SK-N-MC (cell line): ENCODE data around the gene AP1M1.
A peak's percentile ranks its signal among the peaks of the same experiment; 100 is the strongest.
"Not testable (repeated sequence)": the region's sequence is repeated elsewhere in the genome, so short reads cannot be mapped to it uniquely, and the experiment has no call there.

Source experiments
- DNase-seq: peaks from one replicate; pipeline ENCODE4 v3.0.0-alpha.2; 2011; ENCODE audit warnings: low read depth, low spot score
- H3K27ac ChIP-seq: fragments of 200-600 bp; sonication (generic); 2 replicates; pipeline ENCODE4 v1.5.1; 2016; ENCODE audit warnings: mixed run types
- H3K36me3 ChIP-seq: fragments of 200-600 bp; sonication (generic); 2 replicates; pipeline ENCODE4 v1.6.1; 2017; ENCODE audit warnings: antibody characterized with exemption, low read length, mixed read lengths; ENCODE audit not compliant: insufficient read depth
- H3K4me3 ChIP-seq: fragments of 200-600 bp; sonication (generic); 2 replicates; pipeline ENCODE4 v1.5.1; 2016
- H3K9ac ChIP-seq: fragments of 200-600 bp; sonication (generic); 2 replicates; pipeline ENCODE4 v1.8.0; 2017; ENCODE audit warnings: mixed run types, mixed read lengths; ENCODE audit not compliant: insufficient read length
- H3K9me3 ChIP-seq: fragments of 200-600 bp; sonication (generic); 2 replicates; pipeline ENCODE4 v1.6.1; 2017; ENCODE audit warnings: low read depth, mild to moderate bottlenecking, antibody characterized with exemption, low read length, moderate library complexity, mixed read lengths
- EZH2 ChIP-seq: fragments of 200-600 bp; sonication (generic); IDR thresholded peaks from one replicate; pipeline ENCODE4 v1.6.1; 2017; ENCODE audit warnings: antibody characterized with exemption
- FOXP2 ChIP-seq: optimal IDR thresholded peaks from 2 replicates; pipeline ENCODE3; 2011; ENCODE audit warnings: mild to moderate bottlenecking, moderate library complexity; ENCODE audit not compliant: insufficient read depth; ENCODE audit errors: extremely low read length, control extremely low read depth
- POLR2AphosphoS5 ChIP-seq: IDR thresholded peaks from 2 replicates; pipeline ENCODE4 v1.6.1; 2012; ENCODE audit warnings: mild to moderate bottlenecking, low read depth, low read length, borderline replicate concordance

Gene AP1M1

DNA sequence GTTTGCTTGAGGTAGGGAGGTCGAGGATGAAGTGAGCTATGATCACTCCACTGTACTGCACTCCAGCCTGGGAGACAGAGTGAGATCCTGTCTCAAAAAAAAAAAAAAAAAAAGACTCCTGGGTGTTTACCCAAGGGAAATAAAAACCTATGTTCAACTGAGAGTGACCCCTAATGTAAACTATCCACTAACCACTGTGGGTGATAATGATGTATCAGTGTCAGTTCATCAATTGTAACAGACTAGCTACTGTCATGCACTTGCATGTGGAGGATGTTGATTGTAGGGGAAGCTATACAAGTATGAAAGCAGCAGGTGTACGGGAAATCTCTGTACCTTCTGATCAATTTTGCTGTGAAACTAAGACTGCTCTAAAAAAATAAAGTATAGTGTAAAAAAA lies 21.8 kb upstream of the AP1M1 start:
- no peak for DNase-seq
- Histone ChIP-seq H3K9ac (no peak overlapping the region), H3K27ac (no peak overlapping the region), H3K36me3 (no peaks in the 10 kb centered on the region), H3K9me3 (no peaks in the 10 kb centered on the region), H3K4me3 (no peak overlapping the region)
- TF ChIP-seq EZH2 (no peak), FOXP2 (no peak), POLR2AphosphoS5 (no peak)

DNA sequence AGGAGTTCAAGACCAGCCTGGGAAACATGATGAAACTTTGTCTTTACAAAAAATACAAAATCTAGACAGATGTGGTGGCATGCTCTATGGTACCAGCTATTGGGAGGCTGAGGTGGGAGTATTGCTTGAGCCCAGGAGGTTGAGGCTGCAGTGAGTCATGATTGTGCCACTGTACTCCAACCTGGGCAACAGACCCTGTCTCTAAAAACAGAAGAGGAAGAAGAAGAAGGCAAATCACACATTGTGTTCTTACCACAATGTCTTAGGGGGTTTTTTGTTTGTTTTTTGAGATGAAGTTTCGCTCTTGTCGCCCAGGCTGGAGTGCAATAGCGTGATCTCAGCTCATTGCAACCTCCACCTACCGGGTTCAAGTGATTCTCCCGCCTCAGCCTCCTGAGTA lies 18.8 kb upstream of the AP1M1 start:
- not testable (repeated sequence) for H3K27ac ChIP-seq, H3K9me3 ChIP-seq

DNA sequence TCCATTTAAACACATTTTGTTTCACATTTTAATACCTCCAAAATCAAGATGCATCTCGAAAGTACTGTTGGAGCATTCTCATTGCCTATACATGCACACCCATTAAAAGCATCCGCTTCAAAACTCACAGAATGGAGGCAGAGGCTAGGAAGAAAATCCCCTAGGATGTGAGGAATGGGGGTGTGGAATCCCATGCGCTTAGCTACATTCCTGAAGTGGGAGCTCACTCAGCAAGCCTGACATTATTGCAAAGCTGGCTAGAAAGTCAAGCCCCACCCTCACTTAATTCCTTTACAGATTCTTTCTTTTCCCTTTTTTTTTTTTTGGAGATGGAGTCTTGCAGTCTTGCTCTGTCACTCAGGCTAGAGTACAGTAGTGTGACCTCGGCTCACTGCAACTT lies 17.1 kb upstream of the AP1M1 start:
- TF ChIP-seq POLR2AphosphoS5 (no peak), FOXP2 (no peak), EZH2 (no peak)
- no peaks in the 10 kb centered on the region for H3K9me3 ChIP-seq
- DNase-seq, result no peak
- no peaks in the 10 kb centered on the region for H3K36me3 ChIP-seq
- H3K9ac ChIP-seq, result no peak overlapping the region
- no peak overlapping the region for H3K27ac ChIP-seq
- H3K4me3 ChIP-seq, result no peak overlapping the region

More for the DNA sequence above, 18.8 kb upstream of the AP1M1 start:
- H3K36me3 ChIP-seq, H3K4me3 ChIP-seq, DNase-seq, H3K9ac ChIP-seq: not testable (repeated sequence)

DNA sequence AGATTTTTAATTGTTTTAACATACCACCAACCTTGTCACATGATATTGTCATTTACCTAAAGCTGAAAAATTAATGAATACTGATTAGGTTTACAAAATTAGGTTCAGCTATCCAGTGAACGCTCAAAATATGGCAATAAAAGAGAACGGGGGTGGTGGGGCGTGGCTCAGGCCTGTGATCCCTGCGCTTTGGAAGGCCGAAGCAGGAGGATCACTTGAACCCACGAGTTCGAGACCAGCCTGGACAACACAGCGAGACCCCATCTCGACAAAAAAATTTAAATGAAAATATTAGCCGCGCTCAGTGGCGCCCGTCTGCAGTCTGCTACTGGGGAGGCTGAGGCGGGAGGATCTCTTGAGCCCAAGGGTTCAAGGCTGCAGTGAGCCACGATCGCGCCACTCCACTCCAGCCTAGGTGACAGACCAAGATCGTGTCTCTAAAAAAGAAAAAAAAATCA lies 13.0 kb upstream of the AP1M1 start:
- no peak for DNase-seq
- H3K36me3 ChIP-seq, result peaks cover 6% of the 10 kb centered on the region
- H3K9ac ChIP-seq, result peak overlapping the region; percentile 62
- no peak overlapping the region for H3K27ac ChIP-seq
- H3K9me3 ChIP-seq, result no peaks in the 10 kb centered on the region
- peak overlapping the region; percentile 99 for H3K4me3 ChIP-seq
- TF ChIP-seq FOXP2, result no peak
- TF ChIP-seq POLR2AphosphoS5, result no peak
- no peak for TF ChIP-seq EZH2

DNA sequence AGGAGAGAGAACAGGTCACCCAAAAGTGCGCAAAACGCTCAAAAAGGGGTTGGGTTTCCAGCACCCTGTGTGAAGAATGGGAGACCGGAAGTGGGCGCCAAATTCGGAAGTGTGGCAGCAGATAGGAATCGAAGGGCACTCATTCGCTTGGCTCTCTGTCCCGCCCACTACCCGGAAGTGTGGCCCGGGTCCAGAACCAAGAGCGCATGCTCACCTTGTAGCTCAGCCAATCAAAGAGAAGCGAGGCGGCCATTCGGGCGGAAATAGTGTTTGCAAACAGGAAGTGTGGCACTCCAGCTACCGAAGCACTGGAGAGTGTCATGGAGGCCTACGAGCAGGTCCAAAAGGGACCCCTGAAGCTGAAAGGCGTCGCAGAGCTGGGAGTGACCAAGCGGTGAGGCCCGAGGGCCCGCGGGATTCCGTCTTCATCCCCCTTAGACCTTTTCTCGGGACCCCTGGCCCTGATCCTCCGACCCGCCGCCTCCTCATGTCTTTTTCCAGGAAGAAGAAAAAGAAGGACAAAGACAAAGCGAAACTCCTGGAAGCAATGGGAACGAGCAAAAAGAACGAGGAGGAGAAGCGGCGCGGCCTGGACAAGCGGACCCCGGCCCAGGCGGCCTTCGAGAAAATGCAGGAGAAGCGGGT lies 12.5 kb upstream of the AP1M1 start, which contains the start of gene FAM32A:
Gene FAM32A (plus strand): TSS at position 288 of the 645 bp plus-strand sequence. CDS start 33 bp downstream, at position 321.
- no peak within 1 kb of the TSS; the same call in 1 of the 2 replicates for H3K27ac ChIP-seq

DNA sequence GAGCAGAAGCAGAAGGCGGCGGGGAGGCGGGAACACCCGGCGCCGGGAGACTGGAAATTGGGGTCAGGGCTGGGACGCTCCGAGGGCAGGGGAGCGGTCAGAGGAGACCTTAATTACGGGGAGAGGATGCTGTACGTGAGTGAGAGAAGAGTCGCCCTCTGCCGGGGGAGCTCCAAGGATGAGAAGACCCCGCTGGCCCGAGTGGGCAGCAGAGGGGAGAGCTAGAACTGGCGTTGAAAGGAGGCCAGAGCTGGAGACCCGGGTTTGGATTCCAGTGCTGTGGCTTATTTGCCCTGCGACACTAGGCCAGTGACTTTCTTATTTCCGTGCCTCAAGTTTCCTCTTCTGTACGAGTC lies 12.0 kb upstream of the AP1M1 start:
- TF ChIP-seq FOXP2 (no peak), EZH2 (no peak), POLR2AphosphoS5 (no peak)
- Histone ChIP-seq H3K9ac (peak overlapping the region; percentile 97), H3K9me3 (no peaks in the 10 kb centered on the region), H3K36me3 (peaks cover 15% of the 10 kb centered on the region), H3K4me3 (peak overlapping the region; percentile 99), H3K27ac (no peak overlapping the region; the same call in 1 of the 2 replicates)
- DNase-seq, result no peak

More for the DNA sequence above, 12.5 kb upstream of the AP1M1 start, which contains the start of gene FAM32A:
- H3K9me3 ChIP-seq, result no peaks in the 10 kb centered on the region
- peaks cover 10% of the 10 kb centered on the region for H3K36me3 ChIP-seq
- no peak for TF ChIP-seq EZH2
- TF ChIP-seq FOXP2, result no peak
- peak; percentile 83 for TF ChIP-seq POLR2AphosphoS5
- H3K9ac ChIP-seq, result peak within 1 kb of the TSS; percentile 97
- DNase-seq, result peak; percentile 94
- peak within 1 kb of the TSS; percentile 99 for H3K4me3 ChIP-seq

DNA sequence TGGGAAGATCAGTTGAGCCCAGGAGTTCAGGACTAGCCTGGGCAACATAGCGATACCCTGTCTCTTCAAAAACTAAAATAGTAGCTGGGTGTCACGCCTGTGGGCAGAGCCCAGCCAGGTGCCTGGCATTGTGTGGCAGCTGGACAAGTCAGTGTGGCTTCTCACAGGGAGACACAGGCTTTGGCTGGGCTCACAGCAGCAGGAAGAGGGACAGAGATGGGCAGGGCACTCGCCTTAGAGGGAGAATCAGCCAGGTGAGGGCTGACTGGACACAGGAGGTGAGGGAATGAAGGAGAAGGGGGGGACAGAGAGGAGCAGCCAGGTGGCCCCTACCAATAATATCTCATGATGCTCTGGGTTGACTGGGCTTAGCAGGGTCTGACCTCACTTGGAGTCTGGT lies 9.2 kb upstream of the AP1M1 start:
- Histone ChIP-seq H3K4me3 (no peak overlapping the region), H3K36me3 (peaks cover 26% of the 10 kb centered on the region), H3K27ac (no peak overlapping the region), H3K9me3 (no peaks in the 10 kb centered on the region), H3K9ac (no peak overlapping the region)
- no peak for DNase-seq
- TF ChIP-seq FOXP2 (no peak), EZH2 (no peak), POLR2AphosphoS5 (no peak)

DNA sequence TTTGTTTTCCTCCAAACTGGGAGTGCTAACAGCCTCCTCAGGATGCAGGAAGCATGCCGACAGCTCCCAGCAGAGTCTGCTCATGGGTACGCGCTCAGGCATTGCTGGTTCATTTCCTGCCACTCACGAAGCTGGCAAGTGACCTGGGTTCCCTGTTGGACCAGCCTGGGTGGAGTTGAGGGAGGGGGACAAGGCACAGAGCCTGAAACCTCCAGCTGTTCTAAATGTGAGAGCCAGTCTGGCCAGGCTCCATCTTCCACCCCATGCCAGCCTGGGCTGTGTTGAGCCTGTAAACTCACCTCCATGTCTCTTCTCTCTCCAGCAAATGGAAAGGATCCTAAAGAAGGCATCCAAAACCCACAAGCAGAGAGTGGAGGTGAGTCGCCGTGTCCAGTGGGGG lies 7.5 kb upstream of the AP1M1 start:
- H3K9me3 ChIP-seq, result no peaks in the 10 kb centered on the region
- no peak overlapping the region for H3K27ac ChIP-seq
- peaks cover 26% of the 10 kb centered on the region for H3K36me3 ChIP-seq
- H3K4me3 ChIP-seq, result no peak overlapping the region
- no peak for TF ChIP-seq FOXP2
- no peak for TF ChIP-seq POLR2AphosphoS5
- TF ChIP-seq EZH2, result no peak
- no peak overlapping the region for H3K9ac ChIP-seq
- no peak for DNase-seq

DNA sequence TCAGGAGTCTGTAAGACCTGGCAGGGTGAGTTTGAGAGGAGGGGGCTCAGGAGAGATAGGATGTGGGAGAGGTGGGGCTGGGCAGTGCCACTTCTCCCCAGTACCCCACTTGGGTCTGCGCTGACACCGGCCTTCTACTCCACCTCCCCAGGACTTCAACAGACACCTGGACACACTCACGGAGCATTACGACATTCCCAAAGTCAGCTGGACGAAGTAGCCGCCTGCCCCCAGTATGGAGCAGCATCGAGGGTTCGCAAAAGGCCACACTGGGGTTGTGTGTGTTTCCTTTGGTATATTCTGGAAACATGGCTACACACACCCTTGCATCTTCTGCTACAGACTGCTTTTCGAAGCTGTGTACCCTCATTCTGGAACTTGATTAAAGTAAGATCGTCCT lies 7.0 kb upstream of the AP1M1 start:
- no peak overlapping the region for H3K4me3 ChIP-seq
- TF ChIP-seq POLR2AphosphoS5 (no peak), FOXP2 (no peak), EZH2 (no peak)
- DNase-seq, result no peak
- peaks cover 26% of the 10 kb centered on the region for H3K36me3 ChIP-seq
- H3K9ac ChIP-seq, result no peak overlapping the region
- H3K9me3 ChIP-seq, result no peaks in the 10 kb centered on the region
- no peak overlapping the region for H3K27ac ChIP-seq
